A673 (cell line): ENCODE results near the gene CCL17. TPM values are rescaled to one million over a fixed set of nuclear protein-coding genes. Genes with fewer than 3 reads are reported as not detected.
"Not testable (repeated sequence)": the region's sequence is repeated elsewhere in the genome, so short reads cannot be mapped to it uniquely, and the experiment has no call there.

ENCODE experiments used
- BruUV-seq: library from RNA; stranded (reverse); fragments of 400-500 nt; replicated peaks from 2 replicates; lab custom pipeline; 2021; lab: Mats Ljungman, UMichigan
- CTCF ChIA-PET: fragments of 300-600 bp; sonication (Branson Sonifier 250); formaldehyde crosslinking; loops from one replicate; lab custom pipeline; 2022; ENCODE audit warnings: antibody characterized with exemption; lab: Charles Lee
- POLR2A ChIA-PET: fragments of 300-600 bp; sonication (Branson Sonifier 250); formaldehyde crosslinking; loops from one replicate; lab custom pipeline; 2022; ENCODE audit warnings: antibody characterized with exemption; ENCODE audit not compliant: low non-redundant PET; lab: Charles Lee
- DNase-seq: peaks from one replicate; pipeline ENCODE4 v3.0.0-alpha.2; 2015; ENCODE audit warnings: low spot score
- H3K27ac ChIP-seq: fragments of 200-600 bp; sonication (generic); 2 replicates; pipeline ENCODE4 v1.5.1; 2016; ENCODE audit warnings: mixed run types, low read depth, mild to moderate bottlenecking, mixed read lengths, antibody characterized with exemption, low read length; ENCODE audit not compliant: poor library complexity, severe bottlenecking
- H3K27me3 ChIP-seq: fragments of 200-600 bp; sonication (generic); replicated peaks from 2 replicates; pipeline ENCODE4 v1.6.1; 2017; ENCODE audit warnings: mixed run types, low read depth, mild to moderate bottlenecking, mixed read lengths, antibody characterized with exemption, low read length; ENCODE audit not compliant: insufficient read depth, poor library complexity
- H3K36me3 ChIP-seq: fragments of 200-600 bp; sonication (generic); 2 replicates; pipeline ENCODE4 v1.6.1; 2016; ENCODE audit warnings: mixed run types, mild to moderate bottlenecking, mixed read lengths, antibody characterized with exemption, low read length; ENCODE audit not compliant: insufficient read depth, poor library complexity, severe bottlenecking
- H3K4me1 ChIP-seq: fragments of 200-600 bp; sonication (generic); 2 replicates; pipeline ENCODE4 v1.6.1; 2017; ENCODE audit warnings: mixed run types, mild to moderate bottlenecking, mixed read lengths, antibody characterized with exemption, low read length; ENCODE audit not compliant: insufficient read depth, poor library complexity, severe bottlenecking
- H3K4me3 ChIP-seq: fragments of 200-600 bp; sonication (generic); 2 replicates; pipeline ENCODE4 v1.5.1; 2016; ENCODE audit warnings: low read depth, mixed run types, mild to moderate bottlenecking, mixed read lengths, low read length; ENCODE audit not compliant: poor library complexity, severe bottlenecking
- H3K9me3 ChIP-seq: fragments of 200-600 bp; sonication (generic); 2 replicates; pipeline ENCODE4 v1.6.1; 2016; ENCODE audit warnings: mixed run types, low read depth, mild to moderate bottlenecking, mixed read lengths, antibody characterized with exemption, low read length; ENCODE audit not compliant: poor library complexity, severe bottlenecking
- EZH2 ChIP-seq: fragments of 200-600 bp; sonication (generic); IDR thresholded peaks from 2 replicates; pipeline ENCODE4 v1.6.1; 2017; ENCODE audit warnings: borderline replicate concordance, low read depth, mild to moderate bottlenecking, mixed read lengths, antibody characterized with exemption, low read length; ENCODE audit not compliant: poor library complexity, severe bottlenecking
- intact Hi-C: fragments of 100-400 bp; cut with micrococcal nuclease; formaldehyde crosslinking; loops from one replicate; pipeline ENCODE4 v1.10.0; 2022; ENCODE audit not compliant: unreplicated experiment
- total RNA-seq: library from RNA; stranded (reverse); gene quantifications from 2 replicates; pipeline ENCODE4 v1.2.3, GENCODE V29; 2021
- TF ChIP-seq, protein P1 (sequence below): fragments of 300-800, 200-600 bp; sonication (generic); conservative IDR thresholded peaks from 2 replicates; pipeline ENCODE4 v1.5.1; 2017; ENCODE audit warnings: low read depth, mild to moderate bottlenecking, antibody characterized with exemption, low read length, moderate library complexity, mixed read lengths

Gene CCL17
- total RNA-seq, 1 experiment from 2014 or later: not detected

DNA sequence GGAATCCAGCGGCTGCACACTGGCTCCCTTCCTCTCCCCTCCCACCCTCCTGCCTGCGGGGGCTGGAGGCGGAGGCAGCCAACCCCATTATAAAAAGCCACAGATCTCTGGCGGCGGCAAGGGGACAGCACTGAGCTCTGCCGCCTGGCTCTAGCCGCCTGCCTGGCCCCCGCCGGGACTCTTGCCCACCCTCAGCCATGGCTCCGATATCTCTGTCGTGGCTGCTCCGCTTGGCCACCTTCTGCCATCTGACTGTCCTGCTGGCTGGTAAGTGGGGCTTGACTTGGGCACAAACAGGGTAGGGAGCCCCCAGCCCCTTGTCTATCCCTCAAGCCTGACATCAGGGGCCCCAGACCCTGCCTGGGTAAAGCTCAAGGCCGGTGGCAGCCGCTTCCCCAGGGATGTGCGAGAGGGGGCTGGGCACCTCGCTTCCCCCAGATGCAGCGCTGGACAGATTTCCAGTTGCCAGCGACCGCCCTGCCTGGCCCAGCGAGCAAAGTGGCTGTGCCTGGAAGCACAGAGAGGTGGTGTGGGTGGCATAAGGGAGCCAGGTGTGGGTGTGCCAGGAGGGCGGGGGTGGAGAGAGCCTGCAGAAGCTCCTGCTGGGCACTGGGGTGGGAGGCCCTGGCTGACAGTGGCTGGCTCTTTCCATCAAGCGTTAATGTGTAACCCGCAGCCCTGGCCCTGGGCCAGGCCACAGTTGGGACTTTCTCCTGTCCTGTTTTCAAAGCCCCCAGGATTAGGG lies 32.0 kb upstream of the CCL17 start, which contains the start of gene CX3CL1:
Gene CX3CL1 (plus strand): TSS at position 119 of the 745 bp plus-strand sequence. CDS start 79 bp downstream, at position 198.
- intact Hi-C loops: no loop called here
- BruUV-seq: no TSS peak
- Histone ChIP-seq H3K27me3 (no peaks in the 10 kb centered on the region), H3K4me1 (peaks cover 7% of the 10 kb centered on the region), H3K27ac (no peak within 1 kb of the TSS), H3K36me3 (no peaks in the 10 kb centered on the region), H3K4me3 (no peak within 1 kb of the TSS), H3K9me3 (no peaks in the 10 kb centered on the region)
- peak; percentile 61 for DNase-seq
- POLR2A ChIA-PET: interaction anchor here (0.5 kb wide), 1 partner anchor 57 kb away, joined by 3 read pairs; no protein-coding TSS in a partner anchor
- TF ChIP-seq EZH2: no peak
- TF ChIP-seq, protein P1, sequence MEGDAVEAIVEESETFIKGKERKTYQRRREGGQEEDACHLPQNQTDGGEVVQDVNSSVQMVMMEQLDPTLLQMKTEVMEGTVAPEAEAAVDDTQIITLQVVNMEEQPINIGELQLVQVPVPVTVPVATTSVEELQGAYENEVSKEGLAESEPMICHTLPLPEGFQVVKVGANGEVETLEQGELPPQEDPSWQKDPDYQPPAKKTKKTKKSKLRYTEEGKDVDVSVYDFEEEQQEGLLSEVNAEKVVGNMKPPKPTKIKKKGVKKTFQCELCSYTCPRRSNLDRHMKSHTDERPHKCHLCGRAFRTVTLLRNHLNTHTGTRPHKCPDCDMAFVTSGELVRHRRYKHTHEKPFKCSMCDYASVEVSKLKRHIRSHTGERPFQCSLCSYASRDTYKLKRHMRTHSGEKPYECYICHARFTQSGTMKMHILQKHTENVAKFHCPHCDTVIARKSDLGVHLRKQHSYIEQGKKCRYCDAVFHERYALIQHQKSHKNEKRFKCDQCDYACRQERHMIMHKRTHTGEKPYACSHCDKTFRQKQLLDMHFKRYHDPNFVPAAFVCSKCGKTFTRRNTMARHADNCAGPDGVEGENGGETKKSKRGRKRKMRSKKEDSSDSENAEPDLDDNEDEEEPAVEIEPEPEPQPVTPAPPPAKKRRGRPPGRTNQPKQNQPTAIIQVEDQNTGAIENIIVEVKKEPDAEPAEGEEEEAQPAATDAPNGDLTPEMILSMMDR: no peak
- CTCF ChIA-PET: no interaction called here

DNA sequence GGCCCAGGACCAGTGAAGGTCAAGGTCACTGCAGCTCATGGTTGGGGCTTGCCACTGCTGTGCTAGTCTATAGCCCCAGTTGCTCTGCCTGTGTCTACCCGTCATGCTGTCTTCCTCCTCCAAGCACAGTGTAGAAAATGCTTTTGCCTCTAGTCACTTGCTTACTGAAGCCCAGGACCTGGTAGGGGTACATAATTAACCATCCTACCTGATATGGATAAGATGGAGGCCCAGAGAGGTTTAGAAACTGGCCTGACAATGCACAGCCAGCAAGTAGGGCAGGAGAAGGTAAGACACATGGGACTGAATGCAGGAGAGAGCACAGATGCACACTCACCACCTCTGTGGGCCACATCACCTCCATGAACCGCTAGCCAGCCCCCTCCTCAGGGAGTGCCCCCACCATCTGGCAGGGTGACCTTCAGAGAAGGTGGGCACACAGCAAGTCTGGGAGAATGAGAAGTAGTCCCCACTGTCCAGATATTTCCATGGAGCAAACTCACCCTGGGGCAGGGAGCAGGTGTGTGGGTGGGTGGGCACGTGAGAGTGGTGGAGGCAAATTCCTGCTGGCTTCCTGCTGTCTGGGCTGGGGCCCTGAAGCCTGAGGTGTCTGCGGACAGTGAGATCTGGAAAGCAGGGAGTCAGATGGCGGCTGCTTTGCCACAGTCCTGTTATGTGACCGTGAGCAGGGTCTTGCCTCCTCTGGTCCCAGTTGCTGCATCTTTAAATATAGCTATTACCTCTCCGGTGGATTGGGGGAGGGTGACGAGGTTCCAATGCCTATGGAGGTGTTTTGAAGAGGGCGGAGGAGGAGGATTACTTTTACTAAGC lies 31.2 kb upstream of the CCL17 start:
- Histone ChIP-seq H3K27ac (no peak overlapping the region), H3K4me3 (no peak overlapping the region), H3K36me3 (no peaks in the 10 kb centered on the region), H3K4me1 (peaks cover 7% of the 10 kb centered on the region), H3K27me3 (no peaks in the 10 kb centered on the region), H3K9me3 (no peaks in the 10 kb centered on the region)
- intact Hi-C loops: no loop called here
- POLR2A ChIA-PET: no interaction called here
- CTCF ChIA-PET: no interaction called here
- TF ChIP-seq, protein P1: no peak
- TF ChIP-seq EZH2: no peak
- BruUV-seq: no TSS peak
- DNase-seq: no peak

DNA sequence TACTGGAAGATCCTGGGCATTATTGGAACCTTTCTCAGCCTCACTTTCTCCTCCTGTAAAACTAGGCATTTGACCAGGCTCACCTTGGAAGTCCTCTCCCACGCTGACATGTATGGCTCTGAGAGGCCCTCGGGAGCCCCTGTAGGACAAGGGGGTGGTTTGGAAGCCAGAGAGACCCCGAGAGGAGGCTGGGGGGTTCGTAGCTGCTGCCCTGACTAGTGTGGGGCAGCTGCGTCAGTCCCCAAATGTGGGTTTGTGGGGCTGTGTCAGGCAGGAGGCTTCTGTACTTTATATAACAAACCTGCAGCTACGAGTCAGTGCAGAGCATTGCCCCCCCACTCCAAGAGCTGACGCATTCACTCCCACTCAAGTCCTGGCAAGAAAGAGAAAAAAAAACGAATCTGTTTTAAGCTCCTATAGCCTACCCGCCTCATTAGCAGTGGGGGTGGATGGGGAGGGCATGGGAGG lies 30.5 kb upstream of the CCL17 start:
- Histone ChIP-seq H3K27ac (no peak overlapping the region), H3K4me1 (peaks cover 7% of the 10 kb centered on the region), H3K36me3 (no peaks in the 10 kb centered on the region), H3K4me3 (no peak overlapping the region), H3K9me3 (no peaks in the 10 kb centered on the region), H3K27me3 (no peaks in the 10 kb centered on the region)
- POLR2A ChIA-PET: no interaction called here
- no peak for TF ChIP-seq EZH2
- TF ChIP-seq, protein P1: no peak
- DNase-seq: no peak
- BruUV-seq: no TSS peak
- intact Hi-C loops: no loop called here
- CTCF ChIA-PET: no interaction called here

DNA sequence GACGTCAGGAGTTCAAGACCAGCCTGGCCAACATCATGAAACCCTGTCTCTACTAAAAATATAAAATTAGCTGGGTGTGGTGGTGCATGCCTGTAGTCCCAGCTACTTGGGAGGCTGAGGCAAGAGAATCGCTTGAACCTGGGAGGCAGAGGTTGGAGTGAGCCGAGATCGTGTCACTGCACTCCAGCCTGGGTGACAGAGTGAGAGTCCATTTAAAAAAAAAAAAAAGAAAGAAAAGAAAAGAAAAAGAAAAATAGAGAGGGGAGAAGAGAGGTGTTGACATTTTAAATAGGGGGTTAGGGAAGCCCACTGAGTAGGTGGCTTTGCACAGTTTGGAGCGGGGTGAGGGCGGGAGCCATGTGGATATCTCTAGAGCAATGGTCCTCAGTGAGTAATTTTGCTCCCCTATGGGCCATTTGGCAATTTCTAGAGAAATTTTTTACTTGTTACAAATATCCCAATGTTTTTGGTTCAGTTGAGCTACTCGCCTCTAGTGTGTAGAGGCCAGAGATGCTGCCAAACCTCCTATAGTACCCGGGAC lies 29.6 kb upstream of the CCL17 start:
- H3K4me1 ChIP-seq, POLR2A ChIA-PET, H3K27me3 ChIP-seq, intact Hi-C loops, DNase-seq, H3K27ac ChIP-seq, H3K4me3 ChIP-seq, CTCF ChIA-PET, H3K36me3 ChIP-seq, H3K9me3 ChIP-seq, BruUV-seq: not testable (repeated sequence)
